Large intestine (tissue), 3 donors: Measurements from ENCODE around the gene KRT24. TPM values are rescaled to one million over a fixed set of nuclear protein-coding genes. Genes with fewer than 3 reads are reported as not detected.

Experiments
- DNase-seq, 2 donors: peaks; one replicate each; pipeline versions ENCODE4 v3.0.0 to v3.0.0-alpha.2; 2013
- H3K27ac ChIP-seq: one replicate; pipeline ENCODE4 v1.5.1; 2013; ENCODE audit warnings: low read length
- H3K27me3 ChIP-seq: 2 replicates; pipeline ENCODE4 v1.6.1; 2013; ENCODE audit warnings: low read length; ENCODE audit not compliant: control insufficient read depth, insufficient read depth
- H3K36me3 ChIP-seq: 2 replicates; pipeline ENCODE4 v1.6.1; 2013; ENCODE audit warnings: low read length; ENCODE audit not compliant: control insufficient read depth, insufficient read depth
- H3K4me1 ChIP-seq: one replicate; pipeline ENCODE4 v1.6.1; 2013; ENCODE audit warnings: low read length; ENCODE audit not compliant: control insufficient read depth, insufficient read depth
- H3K4me3 ChIP-seq: one replicate; pipeline ENCODE4 v1.5.1; 2013; ENCODE audit warnings: low read length
- H3K9me3 ChIP-seq: one replicate; pipeline ENCODE4 v1.6.1; 2013; ENCODE audit warnings: mild to moderate bottlenecking, low read depth, low read length, moderate library complexity; ENCODE audit not compliant: control insufficient read depth
- WGBS: methylation state at CpG from one replicate; pipeline ENCODE4 v1.1.5; 2013; ENCODE audit warnings: low lambda C conversion rate; ENCODE audit not compliant: insufficient coverage; 5-methylcytosine and 5-hydroxymethylcytosine counted together
- polyA plus RNA-seq: library from polyadenylated mRNA; unstranded; fragments of 120-200 nt; gene quantifications from one replicate; pipeline ENCODE4 v1.2.1, GENCODE V29; 2013

KRT24 gene
- polyA plus RNA-seq, 1 donor, result not detected

GRCh38 chr17:40671282-40671681, 32.3 kb downstream of the KRT24 start:
- H3K36me3 ChIP-seq, result no peaks in the 10 kb centered on the region
- WGBS, result 56% methylated on average over 2 of the region's 4 CpGs
- no peak for DNase-seq

GRCh38 chr17:40666331-40666730, 37.2 kb downstream of the KRT24 start:
- H3K27ac ChIP-seq, result no peak overlapping the region
- DNase-seq, result peak; percentile 30 to 60
- H3K4me3 ChIP-seq, result no peak overlapping the region
- no peaks in the 10 kb centered on the region for H3K9me3 ChIP-seq
- H3K27me3 ChIP-seq, result no peaks in the 10 kb centered on the region
- peaks cover 10% of the 10 kb centered on the region for H3K4me1 ChIP-seq
- H3K36me3 ChIP-seq, result no peaks in the 10 kb centered on the region

More at GRCh38 chr17:40671282-40671681, 32.3 kb downstream of the KRT24 start:
- no peaks in the 10 kb centered on the region for H3K9me3 ChIP-seq
- H3K4me1 ChIP-seq, result peaks cover 4% of the 10 kb centered on the region
- no peak overlapping the region for H3K4me3 ChIP-seq
- no peak overlapping the region for H3K27ac ChIP-seq
- H3K27me3 ChIP-seq, result no peaks in the 10 kb centered on the region

DNA sequence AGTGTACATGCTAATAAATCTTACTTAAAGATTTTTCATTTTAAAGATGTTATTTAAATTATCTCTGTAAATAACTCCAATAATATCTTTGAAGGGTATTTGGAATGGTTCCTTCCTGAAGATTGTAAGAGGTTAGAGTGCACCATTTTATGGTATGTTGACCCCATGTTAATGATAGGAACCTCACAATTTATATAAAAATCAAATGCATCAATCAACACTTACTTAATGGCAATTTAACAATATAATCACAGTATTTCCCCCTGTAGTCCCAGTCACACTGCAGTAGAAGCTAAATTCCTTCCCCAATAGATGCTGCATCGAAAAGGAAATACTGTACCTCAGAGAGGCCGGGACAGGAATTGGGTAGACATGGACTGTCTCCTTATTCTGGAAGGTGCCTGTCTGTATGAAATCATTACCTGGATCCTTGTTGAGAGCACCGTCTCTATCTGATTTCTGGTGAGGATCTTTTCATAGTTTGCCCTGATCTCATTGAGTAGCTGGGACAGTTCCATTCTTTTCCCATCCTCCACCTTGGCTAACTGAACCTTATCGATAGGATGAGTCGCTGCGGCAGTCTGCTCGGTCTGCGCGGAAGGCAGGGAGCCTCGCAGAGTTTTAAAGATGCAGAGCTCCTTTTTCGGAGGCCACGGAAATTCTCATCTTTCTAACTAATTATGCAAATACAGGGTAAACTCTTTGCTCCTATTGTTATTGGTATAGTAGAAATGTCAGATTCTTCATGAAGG, 38.8 kb downstream of the KRT24 start, which contains the start of gene KRT222:
Gene KRT222 (minus strand): TSS at position 596 of the 752 bp plus-strand sequence. CDS start 78 bp downstream, at position 518.
- Histone ChIP-seq H3K4me3 (peak within 1 kb of the TSS; percentile 11), H3K27me3 (no peaks in the 10 kb centered on the region), H3K27ac (no peak within 1 kb of the TSS)

GRCh38 chr17:40663252-40663651, 40.3 kb downstream of the KRT24 start:
- Histone ChIP-seq H3K27ac (no peak overlapping the region), H3K4me3 (no peak overlapping the region), H3K27me3 (no peaks in the 10 kb centered on the region), H3K4me1 (peaks cover 10% of the 10 kb centered on the region), H3K9me3 (no peaks in the 10 kb centered on the region), H3K36me3 (no peaks in the 10 kb centered on the region)
- WGBS, result no CpG with 5 or more reads among the region's 3 CpGs
- DNase-seq, result no peak

More for the DNA sequence above, 38.8 kb downstream of the KRT24 start, which contains the start of gene KRT222:
- no CpG with 5 or more reads among the region's 12 CpGs for WGBS
- no peaks in the 10 kb centered on the region for H3K9me3 ChIP-seq
- H3K36me3 ChIP-seq, result no peaks in the 10 kb centered on the region
- DNase-seq, result peak in 1 of 2 donors; percentile 34
- peaks cover 10% of the 10 kb centered on the region for H3K4me1 ChIP-seq

- H3K27ac ChIP-seq, result no peak overlapping the region
- H3K4me3 ChIP-seq, result no peak overlapping the region
- H3K36me3 ChIP-seq, result no peaks in the 10 kb centered on the region
- H3K27me3 ChIP-seq, result no peaks in the 10 kb centered on the region
- H3K9me3 ChIP-seq, result no peaks in the 10 kb centered on the region
- no peak for DNase-seq
- H3K4me1 ChIP-seq, result no peaks in the 10 kb centered on the region
- WGBS, result 100% methylated on average over 1 of the region's 7 CpGs
Measured at GRCh38 chr17:40659911-40660310, 43.6 kb downstream of the KRT24 start.

DNA sequence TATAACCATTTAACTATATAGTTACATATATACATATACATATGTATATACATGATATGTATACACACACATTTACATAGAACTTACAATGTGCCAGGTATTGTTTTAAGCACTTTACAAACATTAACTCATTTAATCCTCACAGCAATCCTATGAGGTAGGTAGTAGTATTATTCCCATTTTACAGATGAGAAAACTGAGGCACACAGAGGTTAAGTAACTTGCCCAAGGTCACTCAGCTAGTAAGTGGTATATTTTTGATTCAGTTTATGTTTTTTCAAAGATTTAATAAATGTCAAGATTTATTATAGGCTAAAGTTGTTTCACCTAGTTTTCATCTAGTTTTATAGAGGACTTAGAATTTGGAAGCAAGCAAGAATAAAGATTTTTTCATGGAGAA, 45.2 kb downstream of the KRT24 start:
- H3K9me3 ChIP-seq, result no peaks in the 10 kb centered on the region
- H3K4me3 ChIP-seq, result no peak overlapping the region
- no peak overlapping the region for H3K27ac ChIP-seq
- no peaks in the 10 kb centered on the region for H3K36me3 ChIP-seq
- no peak for DNase-seq
- H3K4me1 ChIP-seq, result no peaks in the 10 kb centered on the region
- no peaks in the 10 kb centered on the region for H3K27me3 ChIP-seq

DNA sequence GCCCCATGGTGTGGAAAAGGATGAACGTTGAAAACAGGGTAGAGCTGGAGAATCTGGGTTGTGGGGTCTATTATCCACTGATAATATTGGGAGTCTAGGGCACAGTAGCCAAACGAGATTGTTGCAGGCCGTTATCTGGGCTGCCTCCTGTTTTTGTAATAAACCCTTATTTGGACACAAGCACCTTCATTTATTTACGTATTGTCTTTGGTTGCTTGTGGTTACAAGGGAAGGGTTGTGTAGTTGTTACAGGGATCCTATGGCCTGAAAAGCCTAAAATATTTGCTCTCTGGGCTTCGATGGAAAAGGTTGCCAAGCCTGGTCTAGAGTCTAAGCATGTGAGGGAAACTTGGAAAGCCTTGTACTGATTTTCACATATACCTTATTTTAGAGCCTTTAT, 51.6 kb downstream of the KRT24 start:
- H3K27ac ChIP-seq, result no peak overlapping the region
- H3K4me3 ChIP-seq, result no peak overlapping the region
- DNase-seq, result no peak

GRCh38 chr17:40648384-40648968, 55.1 kb downstream of the KRT24 start:
- H3K4me1 ChIP-seq, result no peaks in the 10 kb centered on the region
- peak in 1 of 2 donors; percentile 26 for DNase-seq
- WGBS, result no CpG with 5 or more reads among the region's 28 CpGs
- no peaks in the 10 kb centered on the region for H3K9me3 ChIP-seq
- peak overlapping the region; percentile 94 for H3K4me3 ChIP-seq
- peak overlapping the region; percentile 97 for H3K27ac ChIP-seq
- H3K36me3 ChIP-seq, result peaks cover 11% of the 10 kb centered on the region
- H3K27me3 ChIP-seq, result no peaks in the 10 kb centered on the region

More for the DNA sequence above, 51.6 kb downstream of the KRT24 start:
- WGBS, result 83% methylated on average over 1 of the region's 5 CpGs
- no peaks in the 10 kb centered on the region for H3K9me3 ChIP-seq
- H3K36me3 ChIP-seq, result no peaks in the 10 kb centered on the region
- no peaks in the 10 kb centered on the region for H3K27me3 ChIP-seq
- H3K4me1 ChIP-seq, result no peaks in the 10 kb centered on the region

Other genes with a start within 250 kb of the KRT24 start
- gene TNS4, start 202.1 kb downstream of the KRT24 start, polyA plus RNA-seq, result 0.06 TPM
- 0.64 TPM for gene CCR7, start 138.3 kb downstream of the KRT24 start, polyA plus RNA-seq
- gene SMARCE1, start 55.9 kb downstream of the KRT24 start, polyA plus RNA-seq, result 127 TPM
- gene KRT222, start 38.6 kb downstream of the KRT24 start, polyA plus RNA-seq, result 2.0 TPM
- 0.75 TPM for gene KRT25, start 51.6 kb upstream of the KRT24 start, polyA plus RNA-seq
- gene KRT26, start 68.4 kb upstream of the KRT24 start, polyA plus RNA-seq, result not detected
- gene KRT27, start 78.8 kb upstream of the KRT24 start, polyA plus RNA-seq, result not detected
- not detected for gene KRT28, start 96.2 kb upstream of the KRT24 start, polyA plus RNA-seq
- gene KRT10, start 118.9 kb upstream of the KRT24 start, polyA plus RNA-seq, result 40.7 TPM
- 0.16 TPM for gene KRT12, start 163.5 kb upstream of the KRT24 start, polyA plus RNA-seq
- gene KRT20, start 181.5 kb upstream of the KRT24 start, polyA plus RNA-seq, result 31.7 TPM
- 0.18 TPM for gene KRT23, start 233.9 kb upstream of the KRT24 start, polyA plus RNA-seq